ENCODE measurements around the gene STK38L.
"Not testable (repeated sequence)": the region's sequence is repeated elsewhere in the genome, so short reads cannot be mapped to it uniquely, and the experiment has no call there.

Gene STK38L

GRCh38 chr12:27229367-27229766 is 14.7 kb upstream of the STK38L start:
- no peak for DNase-seq

DNA sequence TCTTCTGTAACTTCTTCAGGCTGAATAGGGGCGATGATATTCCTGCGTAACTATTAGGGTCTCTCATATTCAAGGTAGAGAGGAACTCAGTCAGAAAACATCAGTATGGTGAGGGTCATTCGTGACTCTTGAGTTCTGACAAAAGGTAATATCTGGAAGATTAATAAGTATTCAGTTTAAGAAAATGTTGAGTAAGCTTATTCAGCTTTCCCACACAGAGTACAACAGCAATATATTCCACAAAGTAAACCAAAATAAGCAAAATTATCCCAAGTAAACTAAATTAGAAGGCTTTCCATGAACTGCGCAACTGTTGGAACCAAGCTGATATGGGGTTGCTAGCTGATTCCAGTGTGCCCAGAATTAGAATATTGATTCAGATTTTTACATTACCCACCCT is 12.7 kb upstream of the STK38L start:
- DNase-seq, result not testable (repeated sequence)

- no peak for DNase-seq
These were observed 10.3 kb upstream of the STK38L start for GRCh38 chr12:27233814-27234213.

DNA sequence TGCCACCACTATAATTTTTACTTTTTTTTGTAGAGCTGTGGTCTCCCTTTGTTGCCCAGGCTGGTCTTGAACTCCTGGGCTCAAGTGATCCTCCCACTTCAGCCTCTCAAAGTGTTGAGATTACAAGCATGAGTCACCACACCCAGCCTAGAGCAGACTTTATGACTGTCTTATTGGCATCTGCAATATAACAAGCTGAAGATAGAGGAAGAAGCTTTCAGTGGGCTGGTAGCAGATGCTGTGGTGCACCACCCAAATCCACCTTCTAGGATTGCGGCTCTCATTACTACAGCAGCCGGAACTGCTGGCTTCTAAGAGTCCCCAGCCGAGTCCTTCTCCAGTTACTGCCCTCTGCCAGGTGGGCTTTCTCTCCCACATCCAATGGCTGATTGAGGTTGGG is 7.6 kb upstream of the STK38L start:
- no peak for DNase-seq

GRCh38 chr12:27237790-27238771 is 6.0 kb upstream of the STK38L start:
- DNase-seq, result no peak

DNA sequence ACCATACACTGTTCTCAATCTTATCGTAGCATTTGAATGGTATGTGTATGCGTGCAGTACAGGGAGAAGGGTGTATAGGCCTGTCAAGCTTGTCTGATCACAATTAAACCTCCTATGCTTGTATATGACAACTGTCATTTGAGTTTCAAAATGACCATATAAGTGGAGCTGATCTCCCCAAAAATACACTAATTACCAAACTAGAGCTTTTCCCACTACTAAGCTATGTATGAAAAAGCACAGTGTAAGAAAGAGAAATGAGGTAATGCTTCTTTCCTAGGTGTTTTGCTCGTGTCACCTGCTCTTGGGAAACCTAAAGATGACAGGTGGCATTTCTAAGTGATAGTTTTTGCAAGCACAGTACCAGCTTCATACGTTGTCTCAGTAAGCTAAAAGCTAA is 1.1 kb upstream of the STK38L start:
- DNase-seq, result no peak

GRCh38 chr12:27244689-27245488 is 803 bp downstream of the STK38L start:
- no peak for DNase-seq

- no peak for DNase-seq
These were observed 2.1 kb downstream of the STK38L start for GRCh38 chr12:27246141-27246540.

- no peak for DNase-seq
These were observed 2.7 kb downstream of the STK38L start for GRCh38 chr12:27246774-27247173.

DNA sequence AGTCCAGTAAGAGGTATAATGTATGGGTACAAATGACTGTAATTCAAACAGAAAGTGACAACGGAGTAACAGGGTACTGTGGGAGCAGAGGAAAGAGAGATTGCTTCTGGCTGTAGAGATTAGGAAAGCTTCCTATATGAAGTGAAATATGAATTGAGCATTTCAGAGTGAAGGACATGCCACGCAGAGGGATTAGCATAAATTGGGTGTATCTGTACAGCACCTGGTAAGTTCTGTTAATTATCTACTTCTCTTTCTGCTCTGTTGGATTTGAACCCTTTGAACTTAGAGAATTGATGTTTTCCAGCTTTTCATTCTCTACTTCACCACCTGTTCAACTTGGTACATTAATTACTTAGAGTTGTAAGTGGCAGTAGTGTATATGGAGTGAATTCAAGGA is 8.8 kb downstream of the STK38L start:
- DNase-seq, result no peak

DNA sequence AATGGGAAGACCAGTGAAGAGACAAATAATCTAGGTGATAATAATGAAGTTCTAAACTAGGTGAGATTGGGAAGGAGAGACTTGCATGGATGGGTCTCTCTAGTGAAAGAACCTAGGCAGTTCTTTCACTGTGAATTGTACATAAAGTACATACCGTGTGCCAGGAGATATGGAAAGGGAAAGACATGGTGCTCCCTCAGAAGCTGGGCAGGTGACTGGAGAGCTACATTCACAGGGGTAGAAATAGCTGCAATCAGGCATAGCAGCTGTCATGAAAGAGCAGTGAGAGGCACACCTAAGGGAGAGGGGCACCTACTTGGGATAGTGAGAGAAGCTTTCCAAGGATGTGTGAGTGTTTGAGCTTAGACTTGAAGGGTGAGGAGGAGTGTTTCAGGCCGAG is 9.3 kb downstream of the STK38L start:
- DNase-seq, result no peak

DNA sequence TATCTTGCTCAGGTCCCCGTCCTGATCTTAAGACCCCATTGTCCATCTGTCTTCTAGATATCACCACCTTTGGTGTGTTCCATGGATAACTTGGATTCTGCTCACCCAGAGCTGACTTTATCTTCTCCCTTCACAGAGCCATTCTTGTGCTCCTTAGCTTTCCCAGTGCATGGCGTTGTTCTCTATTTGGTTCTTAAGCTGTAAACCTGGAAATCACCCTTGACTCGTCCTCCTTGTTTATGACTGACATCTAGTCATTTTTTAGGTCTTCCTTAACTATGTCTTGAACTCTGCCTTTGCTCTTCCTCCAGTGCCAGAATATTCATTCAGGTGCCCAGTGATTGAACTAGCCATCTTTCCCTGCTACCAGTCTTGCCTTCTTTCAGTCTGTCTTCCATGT is 11.7 kb downstream of the STK38L start:
- no peak for DNase-seq

GRCh38 chr12:27257104-27257843 is 13.2 kb downstream of the STK38L start:
- no peak for DNase-seq

- DNase-seq, result no peak
These were observed 16.7 kb downstream of the STK38L start for GRCh38 chr12:27260746-27261145.

DNA sequence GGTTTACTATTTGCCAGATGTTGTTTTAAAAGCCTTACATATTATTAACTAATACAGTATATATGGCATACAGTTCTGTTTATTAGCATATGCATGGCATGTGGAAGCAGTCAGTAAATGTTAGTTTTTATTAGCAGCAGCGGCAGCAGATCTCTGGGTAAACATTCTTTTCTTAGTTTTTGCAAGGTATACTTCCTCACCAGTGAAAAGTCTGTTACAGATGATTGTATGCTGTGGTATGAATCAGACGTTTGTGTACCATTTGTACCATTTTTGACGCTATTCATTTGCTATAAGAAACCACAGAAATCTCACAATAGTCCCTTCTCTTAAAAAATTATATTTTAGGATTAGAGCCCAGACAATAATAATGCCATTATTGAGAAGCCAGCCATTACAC is 17.8 kb downstream of the STK38L start:
- DNase-seq, result no peak

- no peak for DNase-seq
These were observed 26.1 kb downstream of the STK38L start for GRCh38 chr12:27270148-27270547.

GRCh38 chr12:27271206-27271605 is 27.1 kb downstream of the STK38L start:
- DNase-seq, result no peak

- no peak for DNase-seq
These were observed 28.4 kb downstream of the STK38L start for GRCh38 chr12:27272373-27273028.

DNA sequence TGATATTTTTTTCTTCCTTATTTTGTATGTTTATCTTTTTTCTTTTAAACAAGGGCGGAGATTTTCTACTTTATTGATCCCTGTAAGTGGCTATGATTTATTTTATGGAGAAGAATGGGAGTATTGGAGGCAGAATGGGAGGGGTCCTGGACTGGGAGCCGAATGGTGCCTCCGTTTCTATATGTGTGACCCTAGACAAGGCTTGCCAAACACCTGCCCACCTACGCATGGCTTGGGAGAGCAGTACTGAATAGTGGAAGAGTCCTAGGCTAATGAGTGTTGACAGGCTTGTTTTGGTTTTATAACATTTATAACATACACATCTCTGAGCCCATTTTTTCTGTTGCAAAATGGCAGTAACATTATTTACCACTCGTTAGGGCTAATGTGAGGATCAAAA is 29.0 kb downstream of the STK38L start:
- no peak for DNase-seq

- DNase-seq, result no peak
These were observed 30.6 kb downstream of the STK38L start for GRCh38 chr12:27274706-27275105.

DNA sequence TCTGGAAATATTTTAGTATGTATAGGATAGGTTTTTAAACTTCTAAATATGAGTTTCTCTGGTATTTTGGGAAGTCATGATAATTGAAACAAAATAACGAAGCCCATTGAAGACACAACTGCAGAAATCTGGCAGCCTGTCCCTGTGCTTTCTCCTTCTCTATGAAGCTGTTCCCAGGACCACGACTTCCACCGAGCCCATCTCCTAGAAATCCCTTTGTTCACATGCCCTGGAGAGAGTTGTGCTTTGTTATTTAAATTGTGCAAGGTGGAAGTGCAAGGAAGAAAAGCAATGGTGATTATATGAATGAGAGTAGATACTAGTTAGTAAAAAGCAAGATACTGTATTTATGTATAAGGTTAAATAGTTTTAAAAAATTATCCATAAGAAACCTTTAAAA is 32.2 kb downstream of the STK38L start:
- DNase-seq, result no peak

DNA sequence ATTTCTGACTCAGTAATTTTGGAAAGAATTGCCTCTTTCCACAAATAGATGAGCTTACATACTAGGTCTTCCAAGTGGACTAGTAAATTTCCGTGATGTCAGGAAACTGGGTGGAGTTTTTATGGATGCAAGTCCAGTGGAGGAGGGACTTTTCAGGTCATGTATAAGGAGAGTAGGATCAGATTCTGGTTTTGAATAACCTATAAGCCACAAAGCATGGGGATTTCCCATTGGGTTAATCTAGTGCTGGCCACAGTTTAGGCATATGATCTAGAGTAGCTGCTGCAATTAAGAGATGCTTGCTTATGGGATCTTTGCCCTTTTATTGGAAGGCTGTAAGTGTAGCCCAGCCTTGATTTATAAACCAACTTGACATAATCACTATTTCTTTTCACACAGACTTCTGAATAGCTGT is 33.8 kb downstream of the STK38L start:
- no peak for DNase-seq

GRCh38 chr12:27279826-27280225 is 35.7 kb downstream of the STK38L start:
- no peak for DNase-seq
